ENCODE measurements around the gene WHRN.

WHRN gene

GRCh38 chr9:114446672-114447450, 58.4 kb downstream of the WHRN start:
- DNase-seq, result no peak

DNA sequence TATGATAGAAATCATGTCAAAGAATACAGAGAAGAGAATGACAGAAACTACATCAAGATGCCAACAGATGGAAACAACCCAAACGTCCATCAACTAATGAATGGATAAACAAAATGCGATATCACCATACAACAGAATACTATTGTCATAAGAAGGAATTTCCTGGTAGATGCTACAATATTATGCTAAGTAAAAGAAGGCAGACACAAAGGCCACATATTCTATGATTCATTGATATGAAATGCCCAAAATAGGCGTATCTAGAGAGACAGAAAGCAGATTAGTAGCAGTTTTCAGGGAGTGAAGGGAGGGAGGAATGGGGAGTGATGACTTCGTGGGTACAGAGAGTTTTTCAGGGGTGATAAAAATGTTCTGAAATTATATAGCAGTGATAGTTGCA, 59.2 kb downstream of the WHRN start:
- DNase-seq, result no peak

DNA sequence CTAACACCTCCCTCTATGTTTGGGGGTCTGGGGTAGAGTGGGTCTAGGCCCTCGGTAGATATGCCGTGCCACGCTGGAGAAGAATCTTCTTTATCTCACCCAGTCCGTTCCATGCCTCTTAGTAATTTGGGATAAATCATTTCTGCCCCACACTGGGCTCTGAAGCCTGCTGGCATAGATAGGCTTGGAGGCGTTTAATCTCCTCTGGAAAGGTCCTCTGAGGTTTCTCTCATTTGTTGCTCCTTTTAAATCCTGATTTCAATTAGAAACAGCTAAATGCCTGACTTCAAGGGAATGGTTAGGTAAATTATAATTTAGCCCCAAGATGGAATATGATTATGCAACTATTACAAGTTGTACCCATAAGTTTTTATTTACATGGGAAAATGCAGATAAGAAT, 59.7 kb downstream of the WHRN start:
- DNase-seq, result no peak

DNA sequence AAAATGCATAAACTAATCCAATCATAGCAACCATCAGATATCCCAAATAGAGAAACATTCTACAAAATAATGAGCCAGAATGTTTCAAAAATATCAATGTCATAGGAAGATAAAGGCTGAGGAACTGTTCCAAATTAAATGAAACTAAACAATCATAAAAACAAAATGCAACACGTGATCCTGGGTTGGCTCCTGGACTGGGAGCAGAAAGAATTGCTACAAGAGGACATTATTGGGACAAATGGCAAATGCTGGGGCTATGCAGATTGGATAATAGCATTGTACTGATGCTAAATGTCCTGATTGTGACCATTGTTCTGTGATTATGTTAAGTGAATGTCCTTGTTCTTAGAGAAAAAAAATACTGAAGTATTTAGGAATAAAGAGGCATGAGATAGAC, 63.3 kb downstream of the WHRN start:
- no peak for DNase-seq

DNA sequence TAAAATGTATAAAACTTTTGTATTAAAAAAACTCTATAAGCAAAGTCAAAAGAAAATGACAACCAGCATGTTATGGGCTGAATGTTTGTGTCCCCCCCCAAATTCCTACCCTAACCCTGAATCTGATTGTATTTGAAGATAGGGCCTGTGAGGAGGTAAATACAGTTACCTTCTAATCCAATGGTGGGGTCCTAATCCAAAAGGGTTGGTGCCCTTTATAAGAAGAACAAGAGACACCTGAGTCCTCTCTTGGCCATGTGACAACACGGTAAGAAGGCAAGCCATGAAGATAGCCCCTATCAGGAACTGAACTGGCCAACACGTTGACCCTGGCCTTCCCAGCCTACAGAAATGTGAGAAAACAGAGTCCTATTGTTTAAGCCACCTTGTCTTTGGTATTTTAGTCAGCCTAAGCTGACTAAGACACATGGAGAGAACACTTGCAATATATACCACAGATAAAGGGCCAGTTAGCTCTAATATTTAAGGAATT, 67.8 kb downstream of the WHRN start:
- no peak for DNase-seq

GRCh38 chr9:114434878-114435311, 70.4 kb downstream of the WHRN start:
- peak; percentile 14 for DNase-seq

GRCh38 chr9:114433720-114434255, 71.5 kb downstream of the WHRN start:
- no peak for DNase-seq

GRCh38 chr9:114433086-114433485, 72.2 kb downstream of the WHRN start:
- no peak for DNase-seq

DNA sequence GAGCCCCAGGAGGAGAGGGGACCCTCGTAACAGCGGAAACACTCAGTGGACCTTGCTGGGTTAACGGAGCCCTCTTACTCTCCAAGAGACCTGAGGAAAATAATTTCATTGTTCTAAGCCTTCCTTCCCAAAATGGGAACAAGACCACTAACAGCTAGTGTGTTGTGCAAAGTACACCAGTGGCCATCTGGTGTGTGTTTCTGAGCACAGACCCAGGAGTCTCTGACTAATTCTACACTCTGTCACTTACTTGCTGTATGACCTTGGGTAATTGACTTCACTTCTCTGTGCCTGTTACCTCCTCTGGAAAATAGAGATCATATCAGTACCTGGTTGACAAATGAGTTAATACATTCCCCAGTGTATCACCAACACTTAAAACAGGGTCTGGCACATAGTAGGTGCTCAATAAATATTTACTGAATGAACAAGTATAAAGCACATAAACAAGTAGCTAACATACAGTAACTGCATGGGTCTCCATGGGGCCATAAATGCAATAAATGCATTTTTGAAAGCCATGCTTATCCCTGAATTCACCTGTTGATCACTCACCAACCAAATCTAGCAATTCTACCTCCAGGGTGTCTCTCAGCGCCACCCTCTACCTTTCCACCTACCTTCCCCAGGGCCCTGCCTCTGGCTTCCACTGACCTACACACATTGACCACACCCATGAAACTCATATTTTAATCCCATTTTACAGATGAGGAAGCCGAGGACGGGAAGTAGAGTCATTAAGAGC, 72.8 kb downstream of the WHRN start:
- no peak for DNase-seq

GRCh38 chr9:114431770-114432169, 73.5 kb downstream of the WHRN start:
- DNase-seq, result no peak

DNA sequence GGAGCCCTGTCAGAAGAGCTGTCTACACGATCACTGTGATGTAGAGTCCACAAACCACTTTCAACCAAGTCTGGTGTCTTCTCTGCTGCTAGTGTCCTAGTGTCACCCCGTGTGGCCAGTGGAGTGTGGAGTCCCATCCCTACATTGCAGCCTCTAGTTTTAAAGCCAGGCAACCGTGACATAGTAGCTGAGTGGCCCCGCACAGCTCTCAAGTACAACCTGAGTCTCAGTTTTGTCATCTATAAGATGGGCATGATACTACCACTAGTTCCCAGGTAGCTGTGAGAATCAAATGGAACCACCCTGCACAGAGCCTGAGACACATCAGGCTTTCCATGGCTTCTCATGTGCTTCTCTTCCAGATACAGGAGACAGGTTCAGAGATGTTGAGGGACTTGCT, 74.3 kb downstream of the WHRN start:
- no peak for DNase-seq

DNA sequence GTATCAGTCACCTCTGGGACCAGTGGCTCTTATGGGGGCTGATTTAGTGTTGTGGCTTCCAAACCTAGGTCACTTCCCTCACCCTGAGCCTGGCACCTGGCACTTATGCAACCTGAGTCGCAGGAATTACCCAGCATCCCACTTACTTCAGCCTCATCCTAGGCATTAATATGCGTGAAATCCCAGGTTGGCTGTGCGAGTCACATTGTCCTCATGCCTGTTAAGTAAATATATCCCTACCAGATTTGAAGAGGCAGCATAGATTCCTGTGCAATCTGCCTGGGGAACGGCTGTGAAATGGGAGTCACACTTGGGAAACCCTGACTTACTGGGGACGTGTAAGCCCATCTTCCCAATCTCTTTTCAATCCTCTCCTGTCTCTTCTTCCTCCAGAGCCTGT, 74.8 kb downstream of the WHRN start:
- peak; percentile 13 for DNase-seq

GRCh38 chr9:114429488-114429887, 75.8 kb downstream of the WHRN start:
- DNase-seq, result peak; percentile 15

- DNase-seq, result no peak
Observed at GRCh38 chr9:114428466-114428865, 76.8 kb downstream of the WHRN start.

- no peak for DNase-seq
Observed at GRCh38 chr9:114427644-114428043, 77.6 kb downstream of the WHRN start.

GRCh38 chr9:114426046-114426948, 79.0 kb downstream of the WHRN start:
- no peak for DNase-seq

DNA sequence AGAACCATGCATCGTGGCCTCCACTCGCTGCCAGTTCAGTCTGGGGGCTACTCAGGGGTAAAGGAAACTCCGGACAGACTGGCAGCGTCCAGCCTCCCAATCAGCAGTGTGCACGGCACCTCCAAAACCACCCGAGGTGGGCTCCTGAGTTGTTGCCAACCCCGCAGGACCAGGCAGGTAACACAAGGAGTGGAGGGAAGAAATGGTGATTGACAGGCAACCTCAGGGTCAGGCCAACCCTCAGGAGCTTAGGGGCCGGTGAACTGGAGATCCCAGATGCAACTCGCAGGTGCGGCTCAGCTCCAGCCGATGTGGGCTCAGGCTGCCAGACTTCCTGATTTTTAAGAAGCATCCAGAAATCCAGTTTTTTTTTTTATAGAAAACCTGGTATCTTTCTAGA, 80.1 kb downstream of the WHRN start:
- DNase-seq, result no peak

- no peak for DNase-seq
Observed at GRCh38 chr9:114424126-114424525, 81.1 kb downstream of the WHRN start.

- no peak for DNase-seq
Observed at GRCh38 chr9:114423181-114423580, 82.1 kb downstream of the WHRN start.

DNA sequence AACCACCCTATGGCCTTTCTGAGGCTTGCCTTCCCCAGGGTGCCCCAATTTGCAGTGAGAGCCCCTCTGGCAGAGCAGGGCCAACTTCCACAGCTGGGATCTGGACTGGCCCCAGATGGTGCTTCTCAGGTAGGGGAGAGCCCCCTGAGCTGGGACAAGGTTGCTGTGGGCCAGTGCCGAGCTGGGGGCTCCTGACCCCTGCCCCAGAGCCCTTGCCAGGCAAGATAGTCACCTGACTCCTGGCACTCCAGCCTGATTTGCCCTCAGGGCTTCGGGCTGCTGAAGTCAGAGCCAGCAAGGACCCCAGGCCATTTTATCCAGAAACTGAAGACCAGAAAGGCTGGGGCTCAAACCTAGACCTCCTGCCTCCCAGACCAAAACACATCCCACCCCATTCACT, 84.1 kb downstream of the WHRN start:
- DNase-seq, result no peak

DNA sequence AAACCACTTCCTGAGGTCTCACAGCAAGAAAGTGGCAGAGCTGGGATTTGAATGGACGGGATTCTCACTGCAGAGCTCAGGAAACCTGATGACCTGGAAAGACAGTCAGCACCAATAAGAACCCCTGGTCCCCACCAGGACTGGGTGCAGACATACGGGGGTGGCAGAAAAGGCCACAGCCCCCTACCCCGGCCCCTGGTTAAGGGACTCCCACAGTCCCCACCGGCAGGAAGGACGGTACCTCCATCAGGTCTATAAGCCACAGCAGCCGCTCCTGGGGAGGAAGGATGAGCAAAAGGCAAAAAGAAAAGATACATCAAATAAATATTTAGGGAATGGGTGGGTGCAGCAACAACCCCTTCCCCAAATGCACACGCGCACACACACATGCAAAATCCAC, 85.5 kb downstream of the WHRN start:
- no peak for DNase-seq

- no peak for DNase-seq
Observed at GRCh38 chr9:114418053-114418452, 87.2 kb downstream of the WHRN start.

DNA sequence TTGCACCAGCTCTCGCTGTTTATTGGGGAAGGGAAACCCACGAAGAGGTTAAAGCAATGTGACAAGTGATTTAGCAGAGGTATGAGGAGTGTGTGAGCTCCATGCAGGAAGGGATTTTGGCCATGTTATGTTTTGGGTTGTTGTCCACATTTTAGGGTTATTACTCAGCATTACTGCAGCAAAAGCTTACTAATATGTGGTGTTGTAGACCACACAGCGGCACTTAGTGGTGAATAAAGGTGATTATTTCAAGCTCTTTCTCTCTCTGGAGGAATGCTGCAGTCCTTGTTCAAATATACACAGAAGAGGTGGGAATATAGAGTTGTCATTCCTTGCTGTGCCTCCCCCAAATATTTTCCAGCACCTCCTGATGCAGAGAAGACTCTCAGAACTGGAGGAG, 87.8 kb downstream of the WHRN start:
- no peak for DNase-seq
